SK-N-SH treated with all-trans-retinoic acid at 6 μM for 48 hours (cell line): Measurements from ENCODE around the gene NDUFA11.

Experiments used
- ATAC-seq: fragments of 200-7000 bp; cut with Tn5 transposase; 3 replicates; pipeline ENCODE4 v1.9.1; 2020; ENCODE audit warnings: mild to moderate bottlenecking, moderate library complexity
- ARNTL ChIP-seq: fragments of 450-650 bp; formaldehyde crosslinking; IDR thresholded peaks from 2 replicates; pipeline ENCODE4 v1.5.0; 2020; ENCODE audit warnings: low read depth, mild to moderate bottlenecking, moderate library complexity, borderline replicate concordance
- BACH2 ChIP-seq: fragments of 250-450 bp; sonication (Bioruptor Pico); IDR thresholded peaks from 2 replicates; pipeline ENCODE4 v1.9.0; 2021; ENCODE audit warnings: mild to moderate bottlenecking, borderline replicate concordance
- CREB5 ChIP-seq: fragments of 250-450 bp; sonication (Bioruptor Pico); IDR thresholded peaks from 2 replicates; pipeline ENCODE4 v1.5.1; 2020; ENCODE audit warnings: low read depth, mild to moderate bottlenecking, moderate library complexity
- CSDC2 ChIP-seq: fragments of 250-450 bp; sonication (Bioruptor Pico); IDR thresholded peaks from 2 replicates; pipeline ENCODE4 v1.5.0; 2020; ENCODE audit warnings: mild to moderate bottlenecking, moderate library complexity
- CSRNP3 ChIP-seq: fragments of 250-450 bp; sonication (Bioruptor Pico); IDR thresholded peaks from 2 replicates; pipeline ENCODE4 v1.5.1; 2021; ENCODE audit warnings: mild to moderate bottlenecking, moderate library complexity
- ESRRG ChIP-seq: fragments of 250-450 bp; sonication (Bioruptor Pico); IDR thresholded peaks from 2 replicates; pipeline ENCODE4 v1.6.1; 2021; ENCODE audit warnings: mild to moderate bottlenecking
- OSR1 ChIP-seq: fragments of 250-450 bp; sonication (Bioruptor Pico); IDR thresholded peaks from 2 replicates; pipeline ENCODE4 v1.8.0; 2022; ENCODE audit warnings: moderate library complexity, mild to moderate bottlenecking, inconsistent platforms
- POU6F1 ChIP-seq: fragments of 250-450 bp; sonication (Bioruptor Pico); IDR thresholded peaks from 2 replicates; pipeline ENCODE4 v1.8.0; 2021; ENCODE audit warnings: low read depth, mild to moderate bottlenecking, moderate library complexity, borderline replicate concordance
- PPARA ChIP-seq: fragments of 250-450 bp; sonication (Bioruptor Pico); IDR thresholded peaks from 2 replicates; pipeline ENCODE4 v1.5.0; 2020; ENCODE audit warnings: mild to moderate bottlenecking, borderline replicate concordance
- RARB ChIP-seq: fragments of 250-450 bp; sonication (Bioruptor Pico); IDR thresholded peaks from 2 replicates; pipeline ENCODE4 v1.8.0; 2021; ENCODE audit warnings: mild to moderate bottlenecking, moderate library complexity
- SNAI2 ChIP-seq: fragments of 250-450 bp; sonication (Bioruptor Pico); IDR thresholded peaks from 2 replicates; pipeline ENCODE4 v1.5.0; 2020; ENCODE audit warnings: mild to moderate bottlenecking, moderate library complexity
- TCF4 ChIP-seq: fragments of 250-450 bp; sonication (Bioruptor Pico); IDR thresholded peaks from 2 replicates; pipeline ENCODE4 v1.8.0; 2021; ENCODE audit warnings: mild to moderate bottlenecking, moderate library complexity, borderline replicate concordance
- TOX ChIP-seq: fragments of 250-450 bp; sonication (Bioruptor Pico); IDR thresholded peaks from 2 replicates; pipeline ENCODE4 v1.8.0; 2021; ENCODE audit warnings: mild to moderate bottlenecking, moderate library complexity, borderline replicate concordance
- TSHZ2 ChIP-seq: fragments of 250-450 bp; sonication (Bioruptor Pico); IDR thresholded peaks from 2 replicates; pipeline ENCODE4 v1.5.0; 2020; ENCODE audit warnings: mild to moderate bottlenecking, moderate library complexity
- ZC3H10 ChIP-seq: fragments of 250-450 bp; sonication (Bioruptor Pico); IDR thresholded peaks from 2 replicates; pipeline ENCODE4 v1.5.1; 2021; ENCODE audit warnings: mild to moderate bottlenecking, moderate library complexity
- ZFP3 ChIP-seq: fragments of 250-450 bp; sonication (Bioruptor Pico); IDR thresholded peaks from 2 replicates; pipeline ENCODE4 v1.5.0; 2020; ENCODE audit warnings: mild to moderate bottlenecking, moderate library complexity
- ZNF565 ChIP-seq: fragments of 450-650 bp; formaldehyde crosslinking; conservative IDR thresholded peaks from 2 replicates; pipeline ENCODE4 v1.5.0; 2020; ENCODE audit warnings: low read depth, mild to moderate bottlenecking, moderate library complexity
- ZNF70 ChIP-seq: fragments of 450-650 bp; formaldehyde crosslinking; IDR thresholded peaks from 2 replicates; pipeline ENCODE4 v1.5.0; 2020; ENCODE audit warnings: mild to moderate bottlenecking, moderate library complexity
- ZNF8 ChIP-seq: fragments of 450-650 bp; formaldehyde crosslinking; IDR thresholded peaks from 2 replicates; pipeline ENCODE4 v1.5.0; 2020; ENCODE audit warnings: mild to moderate bottlenecking, moderate library complexity

Gene NDUFA11

GRCh38 chr19:5895890-5896289 is 7.7 kb downstream of the NDUFA11 start:
- ATAC-seq: no peak
- no peak for TF ChIP-seq ZFP3 (CRISPR knock-in tag)
- TF ChIP-seq CSDC2 (CRISPR knock-in tag): no peak
- TF ChIP-seq SNAI2 (CRISPR knock-in tag): no peak
- TF ChIP-seq ARNTL: no peak
- TF ChIP-seq BACH2: no peak
- no peak for TF ChIP-seq POU6F1 (CRISPR knock-in tag)
- TF ChIP-seq TSHZ2 (CRISPR knock-in tag): no peak
- TF ChIP-seq OSR1 (CRISPR knock-in tag): no peak
- TF ChIP-seq ZNF70 (CRISPR knock-in tag): no peak
- no peak for TF ChIP-seq ZC3H10 (CRISPR knock-in tag)
- TF ChIP-seq RARB (CRISPR knock-in tag): no peak
- no peak for TF ChIP-seq ZNF8 (CRISPR knock-in tag)
- no peak for TF ChIP-seq ZNF565
- TF ChIP-seq CSRNP3: no peak
- no peak for TF ChIP-seq TCF4
- TF ChIP-seq, all 23 proteins: peak for 0

GRCh38 chr19:5895409-5895808 is 8.2 kb downstream of the NDUFA11 start:
- TF ChIP-seq ESRRG (CRISPR knock-in tag) (no peak), RARB (CRISPR knock-in tag) (no peak), SNAI2 (CRISPR knock-in tag) (no peak)
- no peak for ATAC-seq

- TF ChIP-seq PPARA (CRISPR knock-in tag) (no peak), ARNTL (no peak), TOX (no peak), ESRRG (CRISPR knock-in tag) (no peak), ZNF565 (no peak), POU6F1 (CRISPR knock-in tag) (no peak), TCF4 (no peak; the same call in 1 of the 2 replicates), CREB5 (CRISPR knock-in tag) (no peak), RARB (CRISPR knock-in tag) (no peak), ZFP3 (CRISPR knock-in tag) (no peak)
Measured at GRCh38 chr19:5894704-5895349, 8.8 kb downstream of the NDUFA11 start.

More at GRCh38 chr19:5894704-5895349, 8.8 kb downstream of the NDUFA11 start:
- no peak for ATAC-seq
